ENCODE measurements around the gene SART1. TPM values are rescaled to one million over a fixed set of nuclear protein-coding genes. Genes with fewer than 3 reads are reported as not detected.

Gene SART1
- total and polyA plus RNA-seq, 10 of the 15 experiments (the other 5 are each of a cell fraction or from before 2014, with no cell fraction given) = 6.2 to 60.5 (median 37.4) TPM

GRCh38 chr11:65919141-65919572 lies 42.4 kb upstream of the SART1 start, which contains the start of gene DRAP1 (continued):
- no peak for TF ChIP-seq PRDM15 (CRISPR knock-in tag; IDR thresholded peaks at IDR 0.05)
- TF ChIP-seq RAD51 (IDR thresholded peaks at IDR 0.05) = no peak
- no peak for TF ChIP-seq KAT2A (conservative IDR thresholded peaks at IDR 0.05; ENCODE audit: control insufficient read depth, low read depth, low read length)
- TF ChIP-seq BRCA1 (IDR thresholded peaks at IDR 0.05; ENCODE audit: low read depth, low read length) = no peak
- TF ChIP-seq CTCF (IDR thresholded peaks at IDR 0.05 in 2 of 3, conservative IDR thresholded peaks at IDR 0.05 in 1 of 3; ENCODE audit: control insufficient read depth in 2 of 3, extremely low read depth in 1 of 3, insufficient read depth in 1 of 3, low read depth in 3 of 3, low read length in 3 of 3) = no peak; a peak in 1 of 6 replicates
- TF ChIP-seq HSF1 (IDR thresholded peaks at IDR 0.05; ENCODE audit: low read depth, low read length) = peak; percentile 65
- TF ChIP-seq ZBTB11 (CRISPR knock-in tag; IDR thresholded peaks at IDR 0.05) = no peak
- TF ChIP-seq KDM1A (IDR thresholded peaks at IDR 0.05; ENCODE audit: borderline replicate concordance) = no peak
- no peak for TF ChIP-seq HDAC2 (IDR thresholded peaks at IDR 0.05)
- no peak for TF ChIP-seq SMAD1 (IDR thresholded peaks at IDR 0.05; ENCODE audit: low read depth, partially characterized antibody)
- no peak for TF ChIP-seq JUNB (IDR thresholded peaks at IDR 0.05)
- TF ChIP-seq MEF2B (IDR thresholded peaks at IDR 0.05; ENCODE audit: partially characterized antibody, poor library complexity, severe bottlenecking) = no peak
- no peak for TF ChIP-seq PML (IDR thresholded peaks at IDR 0.05; ENCODE audit: low read length)
- no peak for TF ChIP-seq USF2 (IDR thresholded peaks at IDR 0.05; ENCODE audit: borderline replicate concordance, low read depth, low read length)
- peak; percentile 78; the same call in 1 of the 2 replicates for TF ChIP-seq TCF12 (IDR thresholded peaks at IDR 0.05; ENCODE audit: low read depth, low read length)
- peak; percentile 88; the same call in 1 of the 2 replicates for TF ChIP-seq STAT1 (conservative IDR thresholded peaks at IDR 0.05)
- peak; percentile 93 for TF ChIP-seq NFXL1 (IDR thresholded peaks at IDR 0.05; ENCODE audit: borderline replicate concordance)
- TF ChIP-seq TCF3 (IDR thresholded peaks at IDR 0.05; ENCODE audit: borderline replicate concordance, insufficient read depth, low read depth, low read length) = peak; percentile 74; the same call in 1 of the 2 replicates
- peak; percentile 73 for TF ChIP-seq ZNF24 (IDR thresholded peaks at IDR 0.05)

Measured in GM12878 (cell line).